Breast epithelium (tissue), 4 donors: ENCODE data around the gene FRMD5. TPM values are rescaled to one million over a fixed set of nuclear protein-coding genes. Genes with fewer than 3 reads are reported as not detected.

Experiments used
- DNase-seq, 2 donors: peaks; one replicate each; pipeline ENCODE4 v3.0.0-alpha.2; 2019; ENCODE audit warnings: low spot score in 2 of 2
- H3K27ac ChIP-seq, 2 donors: fragments of 200-600 bp; sonication (generic) in 1 of 2; one replicate each; pipeline ENCODE4 v1.5.1; 2016 to 2019; ENCODE audit warnings: mild to moderate bottlenecking in 1 of 2
- H3K27me3 ChIP-seq, 2 donors: fragments of 200-600 bp; sonication (generic) in 1 of 2; one replicate each; pipeline versions ENCODE4 v1.5.1 to v1.6.0; 2017 to 2019; ENCODE audit warnings: control low read depth in 1 of 2, mild to moderate bottlenecking in 1 of 2
- H3K36me3 ChIP-seq: fragments of 200-600 bp; one replicate; pipeline ENCODE4 v1.5.1; 2019
- H3K4me1 ChIP-seq, 2 donors: fragments of 200-600 bp; sonication (generic); one replicate each; pipeline ENCODE4 v1.5.1; 2016 to 2019; ENCODE audit warnings: control low read depth in 1 of 2
- H3K4me3 ChIP-seq, 3 donors: fragments of 200-600 bp; sonication (generic); 1 replicate in 2 of 3; 2 replicates in 1 of 3; pipeline ENCODE4 v1.5.1; 2016 to 2019; ENCODE audit warnings: mild to moderate bottlenecking in 3 of 3, moderate library complexity in 2 of 3
- H3K9me3 ChIP-seq, 2 donors: fragments of 200-600 bp; sonication (generic) in 1 of 2; one replicate each; pipeline ENCODE4 v1.5.1; 2016 to 2019; ENCODE audit warnings: control low read depth in 1 of 2
- CTCF ChIP-seq, 3 donors: fragments of 450-650 bp; IDR thresholded peaks; one replicate each; pipeline ENCODE4 v1.5.1; 2016 to 2017; ENCODE audit warnings: antibody characterized with exemption in 3 of 3, mild to moderate bottlenecking in 3 of 3, moderate library complexity in 3 of 3
- POLR2A ChIP-seq: fragments of 450-650 bp; IDR thresholded peaks from one replicate; pipeline ENCODE4 v1.6.1; 2016; ENCODE audit warnings: antibody characterized with exemption, mild to moderate bottlenecking, moderate library complexity
- POLR2AphosphoS5 ChIP-seq, 3 donors: sonication (generic); formaldehyde crosslinking; IDR thresholded peaks; one replicate each; pipeline ENCODE4 v1.6.1; 2017; ENCODE audit warnings: antibody characterized with exemption in 3 of 3
- intact Hi-C: fragments of 100-400 bp; cut with DNase I; formaldehyde crosslinking; loops from one replicate; pipeline ENCODE4 v1.15.1; 2023; ENCODE audit warnings: low total_unique reads
- total RNA-seq, 3 donors: library from RNA; depleted of rRNA; stranded (reverse); fragments of >200 nt; gene quantifications; one replicate each; pipeline ENCODE4 v1.1.0, GENCODE V29; 2016

Gene FRMD5
- total RNA-seq, 3 donors from 2014 or later, result 0.66 to 1.6 TPM; not detected in 1

DNA sequence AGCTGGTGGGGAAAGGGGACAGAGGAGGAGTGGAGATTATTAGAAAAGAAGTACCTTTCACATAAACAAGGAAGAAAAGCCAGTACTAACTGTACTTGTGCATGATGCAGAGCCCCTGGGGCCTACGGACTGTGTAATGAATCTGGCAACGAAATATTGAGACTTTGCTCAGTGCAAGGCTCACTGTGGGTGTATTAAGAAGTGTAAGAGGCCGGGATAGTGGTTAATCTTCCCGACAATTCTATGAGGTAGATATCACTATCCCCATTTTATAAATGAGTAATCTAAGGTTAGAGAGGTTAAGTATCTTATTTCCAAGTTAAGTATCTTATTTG, 278.8 kb downstream of the FRMD5 start:
- Histone ChIP-seq H3K4me3 (no peak overlapping the region), H3K27ac (peak overlapping the region in 1 of 2 donors; percentile 39), H3K27me3 (no peaks in the 10 kb centered on the region), H3K36me3 (no peaks in the 10 kb centered on the region), H3K9me3 (no peaks in the 10 kb centered on the region), H3K4me1 (no peaks in the 10 kb centered on the region)
- intact Hi-C loops, result no loop called here
- DNase-seq, result no peak
- no peak for TF ChIP-seq POLR2AphosphoS5 (IDR thresholded peaks at IDR 0.05)
- TF ChIP-seq CTCF (IDR thresholded peaks at IDR 0.05), result no peak
- TF ChIP-seq POLR2A, result no peak

DNA sequence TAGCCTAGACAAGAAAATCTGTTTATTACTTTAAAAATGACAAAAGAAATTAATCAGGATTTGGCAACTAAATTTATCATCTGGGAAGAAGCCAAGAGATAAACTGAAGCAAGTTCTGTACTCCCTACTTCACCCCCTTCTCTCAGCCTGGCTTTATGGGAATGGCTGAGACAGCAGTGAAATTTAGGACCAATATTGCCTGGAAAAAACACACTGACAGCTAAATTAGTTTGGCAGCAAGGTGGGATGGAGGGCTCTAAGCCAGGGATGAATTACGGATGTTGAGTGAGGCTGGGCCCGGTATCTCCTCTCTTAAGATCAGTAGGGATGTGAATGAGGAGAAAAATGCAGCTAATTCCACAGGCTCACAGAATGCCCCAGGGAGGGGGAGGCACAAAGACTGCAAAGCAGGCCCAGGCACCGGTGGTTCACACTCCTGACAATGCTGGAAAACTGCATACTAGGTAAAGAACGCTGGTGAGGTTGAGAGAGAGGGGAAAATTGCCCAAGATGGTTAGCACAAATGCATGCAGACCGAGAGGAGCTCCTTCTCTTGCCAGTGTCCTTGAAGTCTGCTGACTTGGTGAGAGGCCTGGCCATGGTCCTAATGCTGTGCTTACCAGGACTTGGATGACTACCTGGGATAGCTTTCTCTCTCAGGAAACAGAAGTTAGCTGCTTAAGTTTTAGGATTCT, 279.3 kb downstream of the FRMD5 start:
- TF ChIP-seq POLR2A (no peak), CTCF (IDR thresholded peaks at IDR 0.05) (no peak), POLR2AphosphoS5 (IDR thresholded peaks at IDR 0.05) (no peak)
- Histone ChIP-seq H3K27me3 (no peaks in the 10 kb centered on the region), H3K4me1 (no peaks in the 10 kb centered on the region), H3K4me3 (no peak overlapping the region), H3K9me3 (no peaks in the 10 kb centered on the region), H3K36me3 (no peaks in the 10 kb centered on the region), H3K27ac (peak overlapping the region in 1 of 2 donors; percentile 39)
- intact Hi-C loops, result no loop called here
- no peak for DNase-seq

DNA sequence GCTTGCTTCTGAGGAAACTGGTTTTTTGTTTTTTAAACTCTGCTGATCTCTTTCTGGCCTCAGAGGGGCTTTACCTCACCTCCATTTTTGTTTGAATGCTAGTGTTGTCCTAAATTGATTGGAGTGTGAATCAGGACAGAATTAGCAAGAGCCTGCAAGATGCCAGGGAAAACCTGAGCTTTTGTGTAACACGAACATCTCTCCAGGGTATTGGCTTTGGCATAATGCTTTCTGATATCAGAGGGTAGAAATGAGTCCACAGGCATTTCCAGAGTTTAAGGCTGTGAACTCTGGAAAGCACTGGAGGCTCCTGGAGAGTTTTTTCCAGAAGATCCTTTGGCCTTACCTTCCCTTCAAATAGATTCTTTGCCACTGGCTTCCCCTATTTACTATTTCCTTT, 281.1 kb downstream of the FRMD5 start:
- Histone ChIP-seq H3K4me1 (no peaks in the 10 kb centered on the region), H3K4me3 (no peak overlapping the region), H3K36me3 (no peaks in the 10 kb centered on the region), H3K9me3 (no peaks in the 10 kb centered on the region), H3K27ac (peak overlapping the region in 1 of 2 donors; percentile 63), H3K27me3 (no peaks in the 10 kb centered on the region)
- TF ChIP-seq CTCF (IDR thresholded peaks at IDR 0.05) (no peak), POLR2AphosphoS5 (IDR thresholded peaks at IDR 0.05) (no peak), POLR2A (no peak)
- DNase-seq, result no peak
- intact Hi-C loops, result no loop called here

DNA sequence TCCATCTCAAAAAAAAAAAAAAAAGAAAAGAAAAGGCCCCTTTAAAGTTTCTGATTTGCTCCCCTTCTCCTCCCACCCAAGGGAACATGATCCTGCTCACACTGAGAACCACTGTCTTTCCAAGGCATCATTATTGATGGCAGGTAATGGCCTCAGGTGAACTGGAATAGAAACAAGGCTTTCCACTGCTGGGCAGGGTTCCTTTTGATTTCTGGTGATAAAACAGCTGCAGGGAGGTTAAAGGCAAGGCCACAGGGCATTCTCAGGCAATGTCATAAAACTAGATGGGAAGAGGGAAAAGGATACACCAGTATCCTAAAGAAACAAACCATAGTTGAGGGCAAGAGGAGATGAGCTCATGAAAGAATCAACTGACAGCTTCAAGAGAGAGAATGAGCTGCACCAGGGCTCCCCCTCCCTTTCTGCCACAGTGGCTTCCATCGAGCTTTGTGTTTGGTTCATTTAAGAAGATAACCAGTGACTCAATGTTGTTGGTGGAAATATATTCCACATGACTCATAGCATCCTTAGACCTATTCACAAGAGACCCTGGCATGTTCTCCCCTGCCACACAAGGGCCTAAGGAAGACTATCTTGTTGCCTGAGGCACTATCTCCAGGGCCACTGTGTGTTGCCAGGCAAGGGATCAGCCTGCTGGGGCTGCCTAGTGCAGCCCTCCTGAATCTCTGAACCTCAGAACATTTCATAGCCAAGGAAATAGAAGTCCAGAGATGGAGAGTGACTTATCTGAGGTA, 281.9 kb downstream of the FRMD5 start:
- DNase-seq, result no peak
- Histone ChIP-seq H3K4me3 (no peak overlapping the region), H3K27ac (peak overlapping the region in 1 of 2 donors; percentile 63), H3K4me1 (no peaks in the 10 kb centered on the region), H3K36me3 (no peaks in the 10 kb centered on the region), H3K9me3 (no peaks in the 10 kb centered on the region), H3K27me3 (no peaks in the 10 kb centered on the region)
- intact Hi-C loops, result no loop called here
- TF ChIP-seq POLR2AphosphoS5 (IDR thresholded peaks at IDR 0.05) (no peak), POLR2A (no peak), CTCF (IDR thresholded peaks at IDR 0.05) (no peak)

DNA sequence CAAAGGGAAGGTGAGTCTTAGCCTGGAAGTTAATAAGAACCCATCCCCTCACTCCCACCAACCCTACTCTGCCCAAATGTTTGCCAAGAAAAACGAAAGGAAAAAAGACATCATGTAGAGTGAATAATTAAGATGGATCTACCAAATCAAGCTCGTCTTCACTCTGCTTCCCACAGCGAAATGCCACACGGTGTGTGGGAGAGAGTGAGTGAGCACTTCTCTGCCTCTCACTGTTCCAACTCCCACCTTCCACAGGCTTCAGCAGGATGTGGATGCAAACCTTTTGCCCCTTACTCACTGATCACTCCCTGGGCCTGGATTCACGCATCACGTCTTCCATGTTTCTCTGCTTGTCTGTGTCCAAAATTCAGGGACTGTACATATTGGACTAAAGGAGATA, 282.9 kb downstream of the FRMD5 start:
- no peak for TF ChIP-seq POLR2AphosphoS5 (IDR thresholded peaks at IDR 0.05)
- no peak for TF ChIP-seq CTCF (IDR thresholded peaks at IDR 0.05)
- no peak for TF ChIP-seq POLR2A
- H3K27me3 ChIP-seq, result no peaks in the 10 kb centered on the region
- intact Hi-C loops, result no loop called here
- no peaks in the 10 kb centered on the region for H3K36me3 ChIP-seq
- H3K27ac ChIP-seq, result no peak overlapping the region
- H3K4me3 ChIP-seq, result no peak overlapping the region
- H3K9me3 ChIP-seq, result no peaks in the 10 kb centered on the region
- no peak for DNase-seq
- no peaks in the 10 kb centered on the region for H3K4me1 ChIP-seq
